ENCODE data around the gene GPR63. TPM values are rescaled to one million over a fixed set of nuclear protein-coding genes. Genes with fewer than 3 reads are reported as not detected.

The GPR63 gene
- total and polyA plus RNA-seq, 9 of the 15 experiments (the other 6 are each of a cell fraction or from before 2014, with no cell fraction given) = 1.6 to 5.1 (median 3.7) TPM

DNA sequence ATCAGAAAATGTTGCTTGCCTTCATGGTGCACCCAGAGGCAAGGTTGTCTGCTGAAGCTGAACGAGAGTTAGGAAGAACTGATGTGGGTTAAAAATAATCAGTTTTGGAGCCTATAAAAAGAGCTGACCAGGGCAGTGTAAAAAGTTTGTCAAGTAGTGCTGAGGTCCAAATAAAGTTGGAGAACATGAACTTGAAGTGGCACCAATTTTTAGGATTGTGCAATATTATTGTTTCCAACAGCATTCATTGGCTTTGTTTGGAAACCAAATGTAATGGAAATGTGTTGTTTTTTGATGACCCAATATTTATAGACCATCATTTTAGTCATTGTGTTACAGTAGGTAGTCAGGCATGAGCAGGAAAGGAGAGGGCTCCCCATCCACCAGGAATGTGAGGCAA lies 55.7 kb downstream of the GPR63 start:
- Histone ChIP-seq H3K36me3 (ENCODE audit: control insufficient read depth, insufficient read depth, low read length) (no peaks in the 10 kb centered on the region), H3K27ac (ENCODE audit: extremely low read depth, low read depth, low read length) (no peak overlapping the region), H2AFZ (ENCODE audit: low read depth, low read length) (no peak overlapping the region), H3K4me2 (ENCODE audit: insufficient read depth, low read length) (no peak overlapping the region), H3K9me1 (ENCODE audit: control insufficient read depth, insufficient read depth, low read length) (no peaks in the 10 kb centered on the region), H3K27me3 (ENCODE audit: control insufficient read depth in 2 of 2, insufficient read depth in 2 of 2, low read length in 2 of 2) (no peaks in the 10 kb centered on the region), H3K4me3 (no peak overlapping the region), H3K4me1 (replicated peaks in 1 of 2; ENCODE audit: control insufficient read depth in 2 of 2, insufficient read depth in 2 of 2, low read length in 2 of 2) (no peaks in the 10 kb centered on the region; a peak in 1 of 5 replicates), H3K9ac (ENCODE audit: insufficient read depth in 1 of 2, low read depth in 2 of 2, low read length in 2 of 2) (no peak overlapping the region), H4K20me1 (replicated peaks; ENCODE audit: control insufficient read depth, insufficient read depth, low read length) (no peaks in the 10 kb centered on the region), H3K9me3 (replicated peaks; ENCODE audit: control insufficient read depth, insufficient read depth, low read depth, low read length) (no peaks in the 10 kb centered on the region), H3K79me2 (ENCODE audit: control insufficient read depth, insufficient read depth, low read length) (no peaks in the 10 kb centered on the region)
- CTCF ChIA-PET (ENCODE audit: low intra/inter-chr PET ratio) = no interaction called here
- FAIRE-seq = no peak
- no peak for TF ChIP-seq CEBPG (CRISPR knock-in tag; IDR thresholded peaks at IDR 0.05)
- peak in 1 of 2 experiments; percentile 54; a peak in 1 of 4 replicates for TF ChIP-seq CEBPG (tag; conservative IDR thresholded peaks at IDR 0.05 in 1 of 2, IDR thresholded peaks at IDR 0.05 in 1 of 2)
- peak; percentile 77 for TF ChIP-seq CEBPB (tag; IDR thresholded peaks at IDR 0.05)
- TF ChIP-seq HEY1 (CRISPR knock-in tag; IDR thresholded peaks at IDR 0.05; ENCODE audit: borderline replicate concordance) = no peak
- ATAC-seq = no peak
- no TSS peak for BruUV-seq (replicated peaks)
- no peak for DNase-seq (ENCODE audit: extremely low read depth in 1 of 4, low spot score in 3 of 4)
- POLR2A ChIA-PET = no interaction called here
- in situ Hi-C loops (cut with MboI) (no loop called here), intact Hi-C loops (cut with micrococcal nuclease) (no loop called here)
- 0% methylated on average over 1 of the region's 1 CpG for WGBS (ENCODE audit: insufficient coverage, low coverage, missing lambda C conversion rate)

DNA sequence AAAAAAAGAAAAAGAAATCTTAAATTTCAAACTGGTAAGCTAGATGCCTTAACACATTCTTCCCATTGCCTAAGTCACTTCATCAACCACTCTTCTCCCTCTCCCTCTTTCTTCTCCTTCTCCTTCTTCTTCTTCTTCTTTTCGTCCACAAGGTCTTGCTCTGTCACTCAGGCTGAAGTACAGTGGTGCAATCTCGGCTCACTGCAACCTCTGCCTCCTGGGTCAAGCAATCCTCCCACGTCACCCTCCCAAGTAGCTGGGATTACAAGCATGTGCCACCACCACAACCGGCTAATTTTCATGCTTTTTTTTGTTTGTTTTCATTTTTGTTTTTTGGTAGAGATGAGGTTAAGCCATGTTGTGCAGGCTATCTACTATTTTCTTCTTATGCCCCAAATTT lies 60.2 kb downstream of the GPR63 start:
- in situ Hi-C loops (cut with MboI) = no loop called here

More for the DNA sequence above, 60.2 kb downstream of the GPR63 start:
- no peaks in the 10 kb centered on the region for H4K20me1 ChIP-seq (replicated peaks; ENCODE audit: control insufficient read depth, insufficient read depth, low read length)
- H3K27me3 ChIP-seq (ENCODE audit: control insufficient read depth in 2 of 2, insufficient read depth in 2 of 2, low read length in 2 of 2) = no peaks in the 10 kb centered on the region
- DNase-seq (ENCODE audit: extremely low read depth in 1 of 4, low spot score in 3 of 4) (no peak), FAIRE-seq (no peak), ATAC-seq (no peak)
- peak; percentile 58 to 62; a peak in 3 of 4 replicates for TF ChIP-seq KDM1A (IDR thresholded peaks at IDR 0.05)
- TF ChIP-seq, protein P1, sequence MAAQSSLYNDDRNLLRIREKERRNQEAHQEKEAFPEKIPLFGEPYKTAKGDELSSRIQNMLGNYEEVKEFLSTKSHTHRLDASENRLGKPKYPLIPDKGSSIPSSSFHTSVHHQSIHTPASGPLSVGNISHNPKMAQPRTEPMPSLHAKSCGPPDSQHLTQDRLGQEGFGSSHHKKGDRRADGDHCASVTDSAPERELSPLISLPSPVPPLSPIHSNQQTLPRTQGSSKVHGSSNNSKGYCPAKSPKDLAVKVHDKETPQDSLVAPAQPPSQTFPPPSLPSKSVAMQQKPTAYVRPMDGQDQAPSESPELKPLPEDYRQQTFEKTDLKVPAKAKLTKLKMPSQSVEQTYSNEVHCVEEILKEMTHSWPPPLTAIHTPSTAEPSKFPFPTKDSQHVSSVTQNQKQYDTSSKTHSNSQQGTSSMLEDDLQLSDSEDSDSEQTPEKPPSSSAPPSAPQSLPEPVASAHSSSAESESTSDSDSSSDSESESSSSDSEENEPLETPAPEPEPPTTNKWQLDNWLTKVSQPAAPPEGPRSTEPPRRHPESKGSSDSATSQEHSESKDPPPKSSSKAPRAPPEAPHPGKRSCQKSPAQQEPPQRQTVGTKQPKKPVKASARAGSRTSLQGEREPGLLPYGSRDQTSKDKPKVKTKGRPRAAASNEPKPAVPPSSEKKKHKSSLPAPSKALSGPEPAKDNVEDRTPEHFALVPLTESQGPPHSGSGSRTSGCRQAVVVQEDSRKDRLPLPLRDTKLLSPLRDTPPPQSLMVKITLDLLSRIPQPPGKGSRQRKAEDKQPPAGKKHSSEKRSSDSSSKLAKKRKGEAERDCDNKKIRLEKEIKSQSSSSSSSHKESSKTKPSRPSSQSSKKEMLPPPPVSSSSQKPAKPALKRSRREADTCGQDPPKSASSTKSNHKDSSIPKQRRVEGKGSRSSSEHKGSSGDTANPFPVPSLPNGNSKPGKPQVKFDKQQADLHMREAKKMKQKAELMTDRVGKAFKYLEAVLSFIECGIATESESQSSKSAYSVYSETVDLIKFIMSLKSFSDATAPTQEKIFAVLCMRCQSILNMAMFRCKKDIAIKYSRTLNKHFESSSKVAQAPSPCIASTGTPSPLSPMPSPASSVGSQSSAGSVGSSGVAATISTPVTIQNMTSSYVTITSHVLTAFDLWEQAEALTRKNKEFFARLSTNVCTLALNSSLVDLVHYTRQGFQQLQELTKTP (IDR thresholded peaks at IDR 0.05; ENCODE audit: low read depth in 1 of 2, partially characterized antibody in 2 of 2) = no peak
- TF ChIP-seq, protein P2, sequence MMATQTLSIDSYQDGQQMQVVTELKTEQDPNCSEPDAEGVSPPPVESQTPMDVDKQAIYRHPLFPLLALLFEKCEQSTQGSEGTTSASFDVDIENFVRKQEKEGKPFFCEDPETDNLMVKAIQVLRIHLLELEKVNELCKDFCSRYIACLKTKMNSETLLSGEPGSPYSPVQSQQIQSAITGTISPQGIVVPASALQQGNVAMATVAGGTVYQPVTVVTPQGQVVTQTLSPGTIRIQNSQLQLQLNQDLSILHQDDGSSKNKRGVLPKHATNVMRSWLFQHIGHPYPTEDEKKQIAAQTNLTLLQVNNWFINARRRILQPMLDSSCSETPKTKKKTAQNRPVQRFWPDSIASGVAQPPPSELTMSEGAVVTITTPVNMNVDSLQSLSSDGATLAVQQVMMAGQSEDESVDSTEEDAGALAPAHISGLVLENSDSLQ (IDR thresholded peaks at IDR 0.05) = peak; percentile 63
- H3K9me1 ChIP-seq (ENCODE audit: control insufficient read depth, insufficient read depth, low read length) = no peaks in the 10 kb centered on the region
- H3K36me3 ChIP-seq (ENCODE audit: control insufficient read depth, insufficient read depth, low read length) = no peaks in the 10 kb centered on the region
- no peaks in the 10 kb centered on the region for H3K9me3 ChIP-seq (replicated peaks; ENCODE audit: control insufficient read depth, insufficient read depth, low read depth, low read length)
- H3K4me3 ChIP-seq = no peak overlapping the region
- WGBS (ENCODE audit: insufficient coverage, low coverage, missing lambda C conversion rate) = 0% methylated on average over 3 of the region's 4 CpGs
- no peaks in the 10 kb centered on the region for H3K79me2 ChIP-seq (ENCODE audit: control insufficient read depth, insufficient read depth, low read length)
- H3K4me1 ChIP-seq (replicated peaks in 1 of 2; ENCODE audit: control insufficient read depth in 2 of 2, insufficient read depth in 2 of 2, low read length in 2 of 2) = no peaks in the 10 kb centered on the region
- H3K27ac ChIP-seq (ENCODE audit: extremely low read depth, low read depth, low read length) = no peak overlapping the region
- CTCF ChIA-PET (ENCODE audit: low intra/inter-chr PET ratio) = no interaction called here
- no TSS peak for BruUV-seq (replicated peaks)
- intact Hi-C loops (cut with micrococcal nuclease) = no loop called here
- no peak overlapping the region for H2AFZ ChIP-seq (ENCODE audit: low read depth, low read length)
- POLR2A ChIA-PET = no interaction called here
- H3K4me2 ChIP-seq (ENCODE audit: insufficient read depth, low read length) = no peak overlapping the region
- no peak overlapping the region for H3K9ac ChIP-seq (ENCODE audit: insufficient read depth in 1 of 2, low read depth in 2 of 2, low read length in 2 of 2)

Data from K562 (cell line).